ENCODE data around the gene RAPGEF1. TPM values are rescaled to one million over a fixed set of nuclear protein-coding genes. Genes with fewer than 3 reads are reported as not detected.

Gene RAPGEF1, protein sequence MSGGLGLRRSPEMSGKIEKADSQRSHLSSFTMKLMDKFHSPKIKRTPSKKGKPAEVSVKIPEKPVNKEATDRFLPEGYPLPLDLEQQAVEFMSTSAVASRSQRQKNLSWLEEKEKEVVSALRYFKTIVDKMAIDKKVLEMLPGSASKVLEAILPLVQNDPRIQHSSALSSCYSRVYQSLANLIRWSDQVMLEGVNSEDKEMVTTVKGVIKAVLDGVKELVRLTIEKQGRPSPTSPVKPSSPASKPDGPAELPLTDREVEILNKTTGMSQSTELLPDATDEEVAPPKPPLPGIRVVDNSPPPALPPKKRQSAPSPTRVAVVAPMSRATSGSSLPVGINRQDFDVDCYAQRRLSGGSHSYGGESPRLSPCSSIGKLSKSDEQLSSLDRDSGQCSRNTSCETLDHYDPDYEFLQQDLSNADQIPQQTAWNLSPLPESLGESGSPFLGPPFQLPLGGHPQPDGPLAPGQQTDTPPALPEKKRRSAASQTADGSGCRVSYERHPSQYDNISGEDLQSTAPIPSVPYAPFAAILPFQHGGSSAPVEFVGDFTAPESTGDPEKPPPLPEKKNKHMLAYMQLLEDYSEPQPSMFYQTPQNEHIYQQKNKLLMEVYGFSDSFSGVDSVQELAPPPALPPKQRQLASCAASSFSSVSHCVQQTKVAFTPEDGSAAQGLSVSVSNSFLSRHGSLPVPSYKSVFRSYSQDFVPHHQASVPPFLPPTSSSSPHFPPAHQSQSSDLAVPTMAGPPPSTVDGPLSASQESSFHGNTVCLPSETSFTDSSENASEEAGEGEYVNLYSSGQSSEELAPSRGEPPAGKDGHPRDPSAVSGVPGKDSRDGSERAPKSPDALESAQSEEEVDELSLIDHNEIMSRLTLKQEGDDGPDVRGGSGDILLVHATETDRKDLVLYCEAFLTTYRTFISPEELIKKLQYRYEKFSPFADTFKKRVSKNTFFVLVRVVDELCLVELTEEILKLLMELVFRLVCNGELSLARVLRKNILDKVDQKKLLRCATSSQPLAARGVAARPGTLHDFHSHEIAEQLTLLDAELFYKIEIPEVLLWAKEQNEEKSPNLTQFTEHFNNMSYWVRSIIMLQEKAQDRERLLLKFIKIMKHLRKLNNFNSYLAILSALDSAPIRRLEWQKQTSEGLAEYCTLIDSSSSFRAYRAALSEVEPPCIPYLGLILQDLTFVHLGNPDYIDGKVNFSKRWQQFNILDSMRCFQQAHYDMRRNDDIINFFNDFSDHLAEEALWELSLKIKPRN (N-terminal part only)
- total RNA-seq = 25.7 and 34.2 TPM in 2 replicates

DNA sequence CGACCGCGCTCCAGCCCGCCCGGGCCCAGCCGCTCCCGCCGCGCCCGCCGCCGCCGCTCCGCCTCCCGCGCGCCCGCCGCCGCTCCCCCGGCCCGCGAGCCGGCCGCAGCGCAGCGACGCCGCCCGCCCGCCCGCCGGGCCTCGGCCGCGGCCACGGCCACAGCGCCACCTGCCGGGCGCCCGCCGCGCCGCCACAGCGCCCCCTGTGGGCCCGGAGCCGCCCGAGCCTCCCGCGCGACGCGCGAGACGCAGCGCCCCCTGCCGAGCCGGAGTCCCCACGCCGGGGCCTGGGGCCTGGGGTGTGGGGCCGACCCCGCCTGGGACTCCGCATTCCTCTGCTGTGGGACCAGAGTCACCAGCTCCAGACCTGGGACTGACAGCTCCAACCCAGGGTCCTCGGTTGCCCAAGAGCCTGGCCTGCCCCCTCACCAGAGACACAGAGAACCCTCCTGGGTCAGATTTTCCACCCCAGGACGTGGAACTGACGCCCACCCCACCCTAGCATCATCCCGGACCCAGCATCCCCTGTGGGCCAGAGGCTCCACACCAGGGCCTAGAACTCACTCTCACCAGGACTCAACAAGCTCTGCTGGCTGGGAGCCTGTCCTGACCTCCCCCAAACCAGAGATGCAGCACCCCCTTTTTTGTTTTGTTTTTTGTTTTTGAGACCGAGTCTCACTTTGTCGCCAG, at the start of gene RAPGEF1:
Gene RAPGEF1 (minus strand): TSS at position 118 of the 690 bp plus-strand sequence. CDS start 246 bp downstream, outside the sequence.

DNA sequence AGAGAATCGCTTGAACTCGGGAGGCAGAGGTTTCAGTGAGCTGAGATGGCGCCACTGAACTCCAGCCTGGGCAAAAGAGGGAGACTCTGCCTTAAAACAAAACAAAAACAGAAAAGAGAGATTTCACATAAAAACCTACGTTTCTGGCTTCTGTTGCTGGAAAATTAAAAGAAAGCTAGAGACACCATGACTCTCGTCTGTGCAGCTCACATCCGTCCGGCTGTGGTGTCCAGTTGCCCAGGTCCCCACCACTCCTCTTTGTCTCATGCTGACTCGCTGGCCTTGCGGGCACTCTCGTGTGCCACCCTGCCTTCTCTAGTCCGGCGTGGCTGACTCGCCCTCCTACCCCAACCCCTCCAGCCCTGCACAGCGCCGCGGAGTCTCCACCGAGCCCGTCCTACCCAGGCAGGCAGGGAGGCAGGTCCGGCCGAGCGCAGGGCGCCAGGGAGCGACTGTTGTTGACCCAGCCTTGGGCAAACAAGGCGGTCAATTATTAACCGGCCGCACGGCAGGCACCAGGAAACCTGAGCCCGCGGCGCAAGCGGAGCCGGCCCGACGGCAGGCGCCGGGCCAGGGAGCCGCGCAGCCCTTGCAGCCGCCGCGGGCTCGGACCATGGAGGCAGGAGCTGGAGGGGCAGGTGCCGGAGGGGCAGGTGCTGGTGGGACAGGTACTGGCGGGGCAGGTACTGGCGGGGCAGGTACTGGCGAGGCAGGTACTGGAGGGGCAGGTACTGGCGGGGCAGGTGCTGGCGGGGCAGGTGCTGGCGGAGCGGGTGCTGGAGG, 194.7 kb downstream of the RAPGEF1 start, which contains the start of gene PRRT1B:
Gene PRRT1B (plus strand): TSS at position 521 of the 783 bp plus-strand sequence. CDS start 93 bp downstream, at position 614.

DNA sequence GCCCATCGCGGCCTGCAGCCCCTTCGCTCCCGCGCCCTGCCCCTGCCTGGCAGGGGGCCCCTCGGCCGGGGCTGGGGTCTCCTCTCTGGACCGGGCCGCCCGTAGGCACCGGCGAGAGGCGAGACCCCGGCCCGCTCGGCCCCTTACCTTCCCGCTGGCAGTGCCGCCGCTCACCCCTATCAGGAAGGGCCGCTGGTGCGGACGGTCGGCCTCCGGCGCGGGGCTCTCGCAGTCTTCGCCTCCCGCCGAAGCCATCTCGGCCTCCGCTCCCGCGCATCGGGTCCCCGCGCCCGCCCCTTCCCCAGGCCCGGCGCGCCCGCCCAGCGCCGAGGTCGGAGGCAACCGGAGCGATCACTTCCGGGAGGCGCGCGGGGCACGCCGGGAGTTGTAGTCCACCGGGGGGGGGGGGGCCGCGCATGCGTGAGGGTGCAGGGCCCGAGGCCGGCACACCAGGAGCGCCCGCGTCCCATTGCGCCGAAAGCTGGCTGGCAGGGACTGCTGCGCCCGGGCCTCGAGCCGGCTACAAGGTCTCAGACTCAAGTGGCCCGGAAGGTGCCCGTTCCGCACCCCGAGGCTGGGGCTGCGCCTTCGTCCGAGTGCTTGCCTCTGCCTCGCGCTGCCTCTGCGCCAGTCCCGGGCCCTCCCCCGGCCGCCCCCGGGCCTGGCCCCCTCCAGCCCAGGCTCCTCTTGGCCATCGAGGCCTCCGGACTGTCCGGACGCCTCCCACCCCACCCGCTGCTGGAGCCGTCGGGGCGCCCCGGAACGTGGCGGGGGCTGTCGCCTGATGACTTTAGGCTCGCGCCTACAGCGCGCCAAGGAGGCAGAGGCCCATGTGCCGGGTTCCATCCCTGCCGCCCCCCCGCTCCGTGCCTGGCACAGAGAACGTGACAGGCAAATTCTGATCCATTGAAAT, 208.7 kb downstream of the RAPGEF1 start, which contains the start of gene UCK1:
Gene UCK1 (minus strand): TSS at position 344 of the 913 bp plus-strand sequence. CDS start 89 bp downstream, at position 255.

Other genes starting within 250 kb of the RAPGEF1 start
- 8.4 and 9.8 TPM in 2 replicates for gene POMT1, start 237.2 kb downstream of the RAPGEF1 start, total RNA-seq
- 13.8 and 22.2 TPM in 2 replicates for gene UCK1, start 208.8 kb downstream of the RAPGEF1 start, total RNA-seq
- not detected in 2 replicates for gene PRRT1B, start 194.6 kb downstream of the RAPGEF1 start, total RNA-seq